ENCODE results near the gene TM4SF18. TPM values are rescaled to one million over a fixed set of nuclear protein-coding genes. Genes with fewer than 3 reads are reported as not detected.

Gene TM4SF18
- total RNA-seq, 1 experiment from 2014 or later, result 9.8 TPM

GRCh38 chr3:149332771-149333170 lies 665 bp downstream of the TM4SF18 start:
- TF ChIP-seq CTCF (conservative IDR thresholded peaks at IDR 0.05), result no peak
- H3K4me3 Mint-ChIP-seq, result peak overlapping the region; percentile 46 to 72
- no peak overlapping the region for H3K23ac ChIP-seq (ENCODE audit: insufficient read length, low read depth, low read length)
- no peaks in the 10 kb centered on the region for H3K36me3 Mint-ChIP-seq (ENCODE audit: insufficient read depth in 1 of 3, low read depth in 3 of 3)
- no peaks in the 10 kb centered on the region for H3K23me2 ChIP-seq (ENCODE audit: insufficient read length, low read depth, low read length, poor library complexity, severe bottlenecking)
- H3K79me2 ChIP-seq (ENCODE audit: insufficient read depth, low read length), result no peaks in the 10 kb centered on the region
- no peaks in the 10 kb centered on the region for H3K9me3 Mint-ChIP-seq
- H4K5ac ChIP-seq (ENCODE audit: insufficient read length, low read depth, low read length), result no peak overlapping the region
- H3K79me1 ChIP-seq (ENCODE audit: insufficient read depth, low read depth, low read length, poor library complexity, severe bottlenecking), result no peaks in the 10 kb centered on the region
- no peak overlapping the region for H4K91ac ChIP-seq (ENCODE audit: insufficient read length, low read depth, low read length)
- peaks cover 19 to 20% of the 10 kb centered on the region in 2 experiments for H3K4me1 Mint-ChIP-seq
- H2BK20ac ChIP-seq (ENCODE audit: low read depth, low read length, poor library complexity, severe bottlenecking), result no peak overlapping the region
- no peak overlapping the region for H3K4ac ChIP-seq (ENCODE audit: low read depth, low read length)
- H3K4me2 ChIP-seq (ENCODE audit: insufficient read depth, insufficient read length, low read length), result peak overlapping the region; percentile 42
- H2BK5ac ChIP-seq (ENCODE audit: insufficient read length, low read length), result no peak overlapping the region
- DNase-seq, result no peak
- H4K8ac ChIP-seq (replicated peaks; ENCODE audit: insufficient read length, low read depth, low read length), result no peak overlapping the region
- peak overlapping the region; percentile 19 to 88 (median 46); a peak in 6 of 7 replicates for H3K27ac Mint-ChIP-seq
- no peaks in the 10 kb centered on the region for H3K9me3 ChIP-seq (ENCODE audit: control insufficient read depth, low read depth, low read length)
- H3K4me1 ChIP-seq (ENCODE audit: insufficient read depth, low read length), result no peaks in the 10 kb centered on the region; the same call in 1 of the 2 replicates
- no peak overlapping the region for H3K18ac ChIP-seq (ENCODE audit: insufficient read length, low read depth, low read length)
- H2AK5ac ChIP-seq (ENCODE audit: insufficient read length, low read length), result no peak overlapping the region
- no peak overlapping the region for H3T11ph ChIP-seq (ENCODE audit: low read length)
- no peak overlapping the region for H3K14ac ChIP-seq (ENCODE audit: insufficient read depth, low read length)
- H2BK12ac ChIP-seq (ENCODE audit: insufficient read length, low read depth, low read length), result no peak overlapping the region
- H2BK15ac ChIP-seq (ENCODE audit: low read depth, low read length), result no peak overlapping the region
- H2AFZ ChIP-seq (ENCODE audit: low read length), result no peak overlapping the region
- H4K20me1 ChIP-seq (ENCODE audit: control insufficient read depth, insufficient read depth, insufficient read length), result no peaks in the 10 kb centered on the region
- no peak overlapping the region for H2BK120ac ChIP-seq (ENCODE audit: low read depth, low read length, poor library complexity, severe bottlenecking)
- no peaks in the 10 kb centered on the region for H3K27me3 Mint-ChIP-seq (ENCODE audit: low read depth)
- no peaks in the 10 kb centered on the region for H3K27me3 ChIP-seq (ENCODE audit: insufficient read depth, low read length)
- peak overlapping the region; percentile 38 for H3K9ac ChIP-seq (ENCODE audit: extremely low read depth, insufficient read length, low read length)
- H3K56ac ChIP-seq (ENCODE audit: insufficient read length, low read depth, low read length), result no peak overlapping the region
- no peak overlapping the region for H3K27ac ChIP-seq (ENCODE audit: insufficient read length, low read depth, low read length)

Data from H9 (cell line).